Endothelial cell of umbilical vein (primary cell): ENCODE data around the gene PHKA2. TPM values are rescaled to one million over a fixed set of nuclear protein-coding genes. Genes with fewer than 3 reads are reported as not detected.

Experiments used
- BruUV-seq: library from RNA; stranded (reverse); fragments of 400-500 nt; replicated peaks from 2 replicates; lab custom pipeline; 2021; lab: Mats Ljungman, UMichigan
- CTCF ChIA-PET: fragments of 300-600, 350-600 bp; sonication (Branson Sonifier 250); formaldehyde crosslinking; loops from one replicate; lab custom pipeline; 2021; ENCODE audit warnings: antibody characterized with exemption, inconsistent platforms; lab: Charles Lee
- POLR2A ChIA-PET: fragments of 300-600, 350-600 bp; sonication (Branson Sonifier 250); formaldehyde crosslinking; loops from one replicate; lab custom pipeline; 2021; ENCODE audit warnings: antibody characterized with exemption, inconsistent platforms; lab: Charles Lee
- DNase-seq: peaks from one replicate; pipeline ENCODE4 v3.0.0-alpha.2; 2011; ENCODE audit warnings: low read depth, low spot score
- FAIRE-seq: peaks from 2 replicates; lab custom pipeline; 2011; peaks lifted over from hg19 to GRCh38; lab: Jason Lieb, UNC
- H2AFZ ChIP-seq: 2 replicates; pipeline ENCODE4 v1.6.0; 2012; ENCODE audit warnings: low read depth, low read length, control low read depth, inconsistent platforms
- H3K27ac ChIP-seq: 2 replicates; pipeline ENCODE4 v1.5.1; 2011; ENCODE audit warnings: low read depth, mild to moderate bottlenecking, control low read depth, low read length, moderate library complexity; ENCODE audit not compliant: insufficient read depth
- H3K27me3 ChIP-seq, 2 experiments: 2 replicates each; pipeline versions ENCODE4 v1.6.0 to v1.6.1; 2011; ENCODE audit warnings: low read length in 2 of 2, mixed read lengths in 1 of 2; ENCODE audit not compliant: control insufficient read depth in 2 of 2, insufficient read depth in 2 of 2
- H3K36me3 ChIP-seq, 2 experiments: 2 replicates in 1 of 2; 3 replicates in 1 of 2; pipeline ENCODE4 v1.5.1; 2011; ENCODE audit warnings: low read length in 2 of 2, mild to moderate bottlenecking in 1 of 2, moderate library complexity in 1 of 2; ENCODE audit not compliant: control insufficient read depth in 2 of 2, insufficient read depth in 2 of 2; ENCODE audit errors: extremely low read depth in 1 of 2
- H3K4me1 ChIP-seq: 3 replicates; pipeline ENCODE4 v1.5.1; 2011; ENCODE audit warnings: mild to moderate bottlenecking, low read length; ENCODE audit not compliant: control insufficient read depth, insufficient read depth; ENCODE audit errors: extremely low read depth
- H3K4me2 ChIP-seq: 2 replicates; pipeline ENCODE4 v1.6.1; 2011; ENCODE audit warnings: low read length, control low read depth, mixed read lengths; ENCODE audit not compliant: insufficient read depth
- H3K4me3 ChIP-seq, 3 experiments: fragments of 200-600 bp in 1 of 3; sonication (generic), shearing (Covaris generic) in 1 of 3; replicated peaks in 1 of 3; 2 replicates each; pipeline ENCODE4 v1.5.1; 2011 to 2016; ENCODE audit warnings: control low read depth in 3 of 3, low read length in 3 of 3, mild to moderate bottlenecking in 2 of 3, inconsistent platforms in 1 of 3, low read depth in 1 of 3, moderate library complexity in 1 of 3; ENCODE audit not compliant: insufficient read depth in 1 of 3
- H3K79me2 ChIP-seq: 2 replicates; pipeline ENCODE4 v1.6.0; 2012; ENCODE audit warnings: low read length, inconsistent platforms; ENCODE audit not compliant: control insufficient read depth, insufficient read depth
- H3K9ac ChIP-seq: replicated peaks from 2 replicates; pipeline ENCODE3; 2011; ENCODE audit warnings: low read length, control low read depth; ENCODE audit not compliant: insufficient read depth; ENCODE audit errors: extremely low read depth
- H3K9me1 ChIP-seq: replicated peaks from 3 replicates; pipeline ENCODE4 v1.6.0; 2011; ENCODE audit warnings: mild to moderate bottlenecking, low read length; ENCODE audit not compliant: control insufficient read depth, insufficient read depth; ENCODE audit errors: extremely low read depth
- H3K9me3 ChIP-seq: replicated peaks from 2 replicates; pipeline ENCODE4 v1.5.1; 2012; ENCODE audit warnings: low read length, inconsistent platforms; ENCODE audit not compliant: control insufficient read depth, insufficient read depth
- H4K20me1 ChIP-seq: replicated peaks from 2 replicates; pipeline ENCODE3; 2011; ENCODE audit warnings: mild to moderate bottlenecking, low read length; ENCODE audit not compliant: control insufficient read depth, insufficient read depth; ENCODE audit errors: extremely low read depth
- CTCF ChIP-seq, 2 donors: IDR thresholded peaks; 1 replicate in 1 of 2; 2 replicates in 1 of 2; pipeline ENCODE4 v1.5.1; 2011; ENCODE audit warnings: low read length in 2 of 2, mild to moderate bottlenecking in 2 of 2, moderate library complexity in 2 of 2, control low read depth in 1 of 2, inconsistent platforms in 1 of 2, low read depth in 1 of 2; ENCODE audit not compliant: insufficient read depth in 1 of 2; ENCODE audit errors: extremely low read depth in 1 of 2
- EZH2 ChIP-seq: IDR thresholded peaks from 2 replicates; pipeline ENCODE4 v1.6.1; 2012; ENCODE audit warnings: borderline replicate concordance, low read depth, mild to moderate bottlenecking, moderate library complexity, low read length, inconsistent platforms; ENCODE audit not compliant: severe bottlenecking
- FOS ChIP-seq: IDR thresholded peaks from 2 replicates; pipeline ENCODE4 v1.6.1; 2011; ENCODE audit warnings: mild to moderate bottlenecking, low read length, moderate library complexity, borderline replicate concordance; ENCODE audit not compliant: insufficient read depth
- GATA2 ChIP-seq: IDR thresholded peaks from 2 replicates; pipeline ENCODE4 v1.7.0; 2011; ENCODE audit warnings: low read depth, mild to moderate bottlenecking, moderate library complexity, mixed read lengths, low read length; ENCODE audit not compliant: insufficient read length, insufficient read depth
- JUN ChIP-seq: IDR thresholded peaks from 2 replicates; pipeline ENCODE4 v1.6.1; 2011; ENCODE audit warnings: borderline replicate concordance, low read depth; ENCODE audit not compliant: insufficient read length, insufficient read depth
- MAX ChIP-seq: IDR thresholded peaks from 2 replicates; pipeline ENCODE4 v1.6.1; 2011; ENCODE audit not compliant: insufficient read depth, insufficient read length
- MYC ChIP-seq: IDR thresholded peaks from one replicate; pipeline ENCODE4 v1.6.1; 2011; ENCODE audit warnings: mild to moderate bottlenecking, low read depth, low read length
- POLR2A ChIP-seq: IDR thresholded peaks from 2 replicates; pipeline ENCODE4 v1.6.1; 2012; ENCODE audit warnings: low read depth, mild to moderate bottlenecking, control low read depth, low read length
- POLR2AphosphoS5 ChIP-seq: IDR thresholded peaks from 2 replicates; pipeline ENCODE4 v1.6.1; 2012; ENCODE audit warnings: low read depth, mild to moderate bottlenecking, control low read depth, low read length, moderate library complexity; ENCODE audit not compliant: insufficient read depth
- dilution Hi-C: fragments of 300-500 bp; cut with MboI; formaldehyde crosslinking; loops from one replicate; pipeline ENCODE4 v1.15.0; 2019; ENCODE audit warnings: low sequenced_read_pairs; ENCODE audit not compliant: extremely low pct_ligation_motif_present
- intact Hi-C: fragments of 100-400 bp; cut with micrococcal nuclease; formaldehyde crosslinking; loops from one replicate; pipeline ENCODE4 v1.10.0; 2022
- polyA plus RNA-seq, 4 experiments: library from polyadenylated mRNA; depleted of rRNA in 3 of 4; stranded (reverse) in 3 of 4; unstranded in 1 of 4; fragments of >200 nt; gene quantifications; 2 replicates each; pipeline versions ENCODE4 v1.2.1 to v1.2.3, GENCODE V29; 2011 to 2012; ENCODE audit warnings: missing spikeins in 1 of 4
- total RNA-seq: library from RNA; stranded (reverse); gene quantifications from 2 replicates; pipeline ENCODE4 v1.2.3, GENCODE V29; 2021

Gene PHKA2
- total and polyA plus RNA-seq, 2 donors (not counting 3 experiments of a cell fraction or from before 2014, with no cell fraction given), result 16.7 to 17.1 TPM

GRCh38 chrX:18891548-18891945, 92.4 kb downstream of the PHKA2 start:
- Histone ChIP-seq H3K9me3 (no peaks in the 10 kb centered on the region), H3K36me3 (peaks cover 0 to 2% of the 10 kb centered on the region in 2 experiments), H4K20me1 (no peaks in the 10 kb centered on the region), H2AFZ (no peak overlapping the region), H3K4me1 (peaks cover 3% of the 10 kb centered on the region), H3K4me2 (no peak overlapping the region), H3K9ac (no peak overlapping the region), H3K79me2 (no peaks in the 10 kb centered on the region), H3K9me1 (no peaks in the 10 kb centered on the region), H3K27me3 (no peaks in the 10 kb centered on the region), H3K4me3 (no peak overlapping the region), H3K27ac (no peak overlapping the region)
- intact Hi-C loops (no loop called here), dilution Hi-C loops (no loop called here)
- POLR2A ChIA-PET, result no interaction called here
- DNase-seq, result no peak
- no TSS peak for BruUV-seq
- CTCF ChIA-PET, result no interaction called here
- FAIRE-seq, result no peak
- TF ChIP-seq POLR2AphosphoS5 (no peak), MYC (no peak), POLR2A (no peak), JUN (no peak), FOS (no peak), GATA2 (no peak), CTCF (IDR thresholded peaks at IDR 0.05; ENCODE audit: extremely low read depth in 1 of 2, insufficient read depth in 1 of 2, low read depth in 1 of 2, low read length in 2 of 2) (no peak), MAX (no peak), EZH2 (no peak)
